ENCODE results near the gene CSF1R. TPM values are rescaled to one million over a fixed set of nuclear protein-coding genes. Genes with fewer than 3 reads are reported as not detected.

The CSF1R gene
- 10 to 100 TPM; 13.6 to 15.1 (median 13.8) TPM for polyA plus RNA-seq (ENCODE audit: insufficient read length in 3 of 3)

DNA sequence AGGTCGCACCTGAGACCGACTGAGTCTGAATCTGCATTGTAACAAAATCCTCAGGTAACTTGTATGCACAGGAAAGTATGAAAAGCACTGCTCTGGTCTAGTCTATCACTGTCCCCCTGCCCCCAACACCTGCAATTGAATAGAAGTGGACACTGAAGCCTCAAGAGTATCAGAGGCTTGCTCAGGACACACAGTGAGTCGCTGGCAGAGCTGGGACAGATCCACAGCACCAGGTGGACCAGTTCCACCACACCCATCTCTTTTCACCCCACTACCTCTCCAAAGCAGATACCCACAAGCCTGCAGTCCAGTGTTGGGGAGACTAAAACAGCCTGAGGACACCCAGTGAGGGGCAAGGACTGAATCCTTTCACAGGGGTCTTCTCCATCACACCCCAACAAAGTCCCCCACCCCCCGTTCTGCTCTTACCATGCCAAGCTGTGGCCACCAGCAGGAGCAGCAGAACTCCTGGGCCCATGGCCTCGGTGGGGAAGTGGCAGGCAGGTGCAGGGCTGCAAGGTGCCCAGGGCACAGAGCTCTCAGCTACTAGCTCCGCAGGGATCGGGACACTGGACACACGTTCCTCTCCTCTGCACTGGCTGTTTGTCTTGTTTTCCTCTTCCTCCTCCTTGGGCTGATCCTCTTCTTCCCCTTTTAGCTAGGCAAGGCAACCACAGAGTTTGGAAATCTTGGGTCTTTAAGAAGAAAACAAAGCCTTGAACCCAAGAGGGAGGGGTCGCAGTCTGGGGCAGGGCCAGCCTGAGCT, at the start of gene CSF1R:
Gene CSF1R, minus strand, starts transcription at position 605 of the 766 bp plus-strand sequence. Its CDS starts 127 bp downstream, at position 478.
- no peak for DNase-seq (ENCODE audit: low read depth in 3 of 3, low spot score in 2 of 3)

DNA sequence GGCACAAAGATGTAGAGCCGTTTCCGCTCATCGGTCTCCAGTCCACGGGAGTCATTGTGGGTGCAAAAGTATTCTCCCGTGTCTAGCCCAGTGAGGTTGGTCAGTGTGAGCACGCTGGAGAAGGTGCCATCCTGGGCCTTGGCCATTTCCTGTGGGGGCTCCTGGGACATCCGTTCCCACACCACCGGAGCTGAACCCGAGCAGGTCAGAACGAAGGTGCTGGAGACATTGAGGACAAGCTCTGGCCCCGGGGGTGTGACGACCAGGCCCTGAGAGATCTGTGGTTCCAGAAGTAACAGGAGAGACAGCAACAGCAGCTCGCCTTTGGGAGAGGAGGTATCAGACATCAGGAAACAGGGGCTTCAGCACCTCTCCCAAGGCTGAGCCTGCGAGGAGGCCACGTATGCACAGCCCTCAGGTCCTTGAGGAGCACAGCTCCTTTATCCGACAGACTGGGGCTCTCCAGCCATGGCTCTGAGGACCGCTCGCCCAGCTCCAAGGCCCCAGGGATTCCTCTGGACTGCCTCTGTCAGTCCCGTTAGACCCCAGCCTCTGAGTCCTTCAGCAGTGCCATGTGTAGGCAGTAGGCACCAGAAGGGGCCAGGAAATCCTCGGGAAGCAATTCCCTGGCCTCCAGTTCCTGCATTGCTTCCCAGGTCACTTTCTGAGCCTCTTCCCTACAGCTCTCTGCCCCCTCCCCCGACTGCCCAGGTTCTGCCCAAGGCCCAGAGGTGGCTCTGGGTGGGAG, 49.4 kb upstream of the CSF1R start:
- DNase-seq (ENCODE audit: low read depth in 3 of 3, low spot score in 2 of 3), result no peak

DNA sequence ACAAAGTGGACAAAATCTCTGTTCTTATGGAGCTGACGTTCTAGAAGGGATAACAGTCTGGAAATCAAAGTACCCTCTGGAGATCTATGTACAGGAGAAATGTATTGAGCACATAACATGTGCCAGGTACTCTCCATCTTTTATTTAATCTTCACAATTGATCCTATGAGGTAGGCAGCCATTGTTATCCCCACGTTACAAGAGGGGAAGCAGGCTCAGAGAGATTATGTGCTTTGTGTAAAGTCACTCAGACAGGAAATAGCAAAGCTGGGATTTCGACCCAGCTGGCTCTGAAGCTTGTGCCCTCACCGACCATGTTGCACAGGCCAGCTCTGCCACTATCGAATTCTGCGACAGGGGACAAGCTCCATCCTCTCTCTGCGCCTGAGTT, 47.8 kb upstream of the CSF1R start:
- no peak for DNase-seq (ENCODE audit: low read depth in 3 of 3, low spot score in 2 of 3)

DNA sequence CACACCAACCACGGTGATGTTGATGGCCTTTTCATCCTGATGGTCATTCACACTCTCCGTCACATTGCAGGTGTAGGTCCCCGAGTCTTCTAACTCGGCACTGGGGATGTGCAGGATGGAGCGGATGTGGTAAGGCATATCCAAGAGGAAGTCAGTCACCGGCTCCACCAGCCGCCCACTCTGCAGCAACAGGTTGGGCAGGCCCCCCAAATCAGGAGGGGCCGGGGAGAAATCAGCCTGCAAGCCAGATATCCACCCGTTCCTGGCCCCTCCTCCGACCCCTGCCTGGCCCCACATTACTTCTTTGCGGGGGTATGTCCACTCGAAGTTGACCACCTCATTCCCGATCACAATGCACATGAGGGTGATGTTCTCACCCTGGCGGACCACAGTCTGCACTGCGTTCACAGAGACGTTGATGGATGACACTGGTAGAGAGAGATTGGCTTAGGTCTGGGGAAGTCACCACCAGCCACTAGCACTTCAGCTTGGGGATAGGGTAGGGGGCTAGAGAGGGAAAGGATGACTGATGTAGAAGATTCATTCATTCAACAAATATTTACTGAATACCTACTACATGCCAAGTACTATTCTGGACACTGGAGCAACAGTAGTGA, 47.3 kb upstream of the CSF1R start:
- DNase-seq (ENCODE audit: low read depth in 3 of 3, low spot score in 2 of 3), result no peak

DNA sequence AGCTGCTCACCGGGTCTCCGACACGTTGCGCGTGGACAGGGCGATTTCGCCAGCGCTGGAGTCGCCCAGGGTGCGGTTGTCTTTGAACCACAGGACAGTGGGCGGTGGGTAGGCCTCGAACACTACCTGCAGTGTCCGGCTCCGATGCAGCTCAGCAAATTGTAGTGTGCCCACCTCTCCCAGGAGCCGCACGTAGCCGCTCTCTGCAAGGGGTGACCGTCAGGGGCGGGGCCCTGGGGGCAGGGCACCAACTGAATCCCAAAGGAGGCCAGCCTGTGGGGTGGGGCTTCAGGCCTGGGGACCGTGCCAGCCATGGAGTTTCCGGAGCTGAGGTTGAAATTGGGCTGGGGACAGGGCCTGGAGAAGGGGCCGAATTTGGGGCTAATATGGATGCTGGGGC, 46.4 kb upstream of the CSF1R start:
- DNase-seq (ENCODE audit: low read depth in 3 of 3, low spot score in 2 of 3), result no peak

DNA sequence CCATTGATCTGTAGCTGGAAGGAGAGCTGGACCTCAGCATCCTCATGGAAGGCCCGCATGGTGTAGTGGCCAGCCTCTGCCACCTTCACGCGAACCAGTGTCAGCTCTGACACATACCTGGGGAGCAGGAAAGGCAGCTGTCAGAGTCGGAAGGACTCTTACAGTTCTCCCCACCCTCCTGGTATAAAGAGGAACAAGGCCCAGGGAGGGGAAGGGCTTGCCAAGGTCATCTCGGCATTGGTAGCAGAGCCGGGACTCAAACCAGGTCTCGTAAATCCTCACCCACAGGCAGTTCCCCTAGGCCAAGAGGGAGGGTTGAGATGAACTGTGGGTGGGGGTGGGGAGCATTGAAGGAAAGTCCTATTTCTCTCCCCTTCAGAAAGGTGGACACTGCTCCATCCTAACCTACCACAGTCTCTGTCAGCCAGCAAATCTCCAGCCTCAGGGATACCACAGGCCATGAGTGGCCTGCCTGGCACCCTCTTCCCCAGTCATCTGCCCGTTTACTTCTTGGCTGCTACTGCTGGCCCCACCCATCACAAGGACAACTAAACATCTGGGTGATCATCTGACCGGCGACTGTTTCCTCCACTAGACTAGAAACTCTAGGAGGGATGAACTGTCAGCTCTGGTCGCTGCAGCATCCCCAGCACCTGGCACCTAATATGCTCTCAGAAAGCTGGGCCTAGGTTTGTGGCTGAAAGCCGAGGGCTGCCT, 45.8 kb upstream of the CSF1R start:
- DNase-seq (ENCODE audit: low read depth in 3 of 3, low spot score in 2 of 3), result no peak

DNA sequence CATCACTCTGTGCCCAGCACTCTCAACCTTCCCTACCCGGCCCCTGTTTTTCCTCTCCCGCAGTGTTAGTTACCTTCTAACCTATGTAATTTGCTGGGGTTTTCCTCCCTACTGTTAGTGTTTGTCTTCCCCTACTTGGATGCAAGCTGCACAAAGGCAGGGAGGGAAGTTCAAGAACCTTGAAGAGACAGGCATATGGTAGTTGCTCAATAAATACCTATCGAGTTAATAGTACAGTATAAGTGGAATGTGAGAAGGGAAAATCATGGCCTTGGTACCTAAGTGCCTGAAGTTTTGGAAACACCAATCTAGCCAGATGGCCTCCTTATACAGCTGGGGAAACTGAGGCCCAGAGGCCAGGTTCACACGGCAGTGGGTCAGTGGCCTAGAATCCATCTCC, 45.1 kb upstream of the CSF1R start:
- no peak for DNase-seq (ENCODE audit: low read depth in 3 of 3, low spot score in 2 of 3)

DNA sequence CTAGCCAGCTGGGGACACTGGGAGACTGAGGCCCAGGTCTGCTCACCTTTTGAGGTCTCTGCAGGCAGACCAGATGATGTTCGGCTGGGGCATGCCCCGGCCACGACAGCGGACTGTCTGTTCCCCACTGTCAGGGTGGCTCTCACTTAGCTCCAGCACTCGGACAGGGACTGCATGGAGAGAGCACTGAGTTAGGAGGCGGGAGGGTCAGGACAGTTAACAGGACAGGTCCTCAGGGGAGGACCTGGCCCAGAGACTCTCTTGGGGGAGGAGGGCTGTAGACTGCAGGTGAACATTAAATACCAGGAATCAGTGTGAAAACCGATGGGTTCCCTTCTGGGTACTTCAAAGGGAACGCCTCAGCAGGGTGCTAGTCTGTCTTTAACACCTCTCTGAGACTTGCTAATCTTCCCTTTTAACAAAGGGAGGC, 44.2 kb upstream of the CSF1R start:
- DNase-seq (ENCODE audit: low read depth in 3 of 3, low spot score in 2 of 3), result no peak

DNA sequence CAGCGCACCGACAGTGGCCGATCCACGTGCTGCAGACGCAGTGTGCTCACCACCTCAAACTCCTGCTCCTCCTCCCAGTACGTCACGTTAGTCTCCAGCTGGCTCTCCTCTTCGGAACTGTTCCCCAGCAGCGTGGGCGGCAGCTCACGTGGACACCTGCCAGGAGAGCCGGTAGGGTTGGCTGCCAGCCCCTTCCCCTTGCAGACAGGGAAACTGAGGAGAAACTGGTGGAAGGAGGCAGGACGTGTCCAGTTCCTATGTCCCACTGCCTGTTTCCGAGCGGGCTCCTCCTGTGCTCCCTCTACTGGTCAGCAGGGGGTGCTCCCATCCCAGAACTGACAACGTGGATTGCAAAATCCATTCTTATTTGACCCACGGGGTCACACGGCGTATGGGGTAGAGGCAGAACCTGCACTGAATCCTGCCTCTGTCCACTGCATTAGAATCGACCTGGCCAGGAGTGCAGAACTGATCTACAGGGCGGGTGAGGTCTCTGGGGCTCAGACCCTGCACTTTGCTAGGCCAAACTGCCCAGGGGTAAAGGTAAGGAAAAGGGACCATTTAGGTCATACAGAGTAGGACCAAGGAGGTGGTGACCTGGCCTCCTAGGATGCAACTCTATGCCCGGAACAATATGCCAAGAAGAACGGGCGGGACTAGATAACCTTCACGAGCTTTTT, 43.6 kb upstream of the CSF1R start:
- no peak for DNase-seq (ENCODE audit: low read depth in 3 of 3, low spot score in 2 of 3)

DNA sequence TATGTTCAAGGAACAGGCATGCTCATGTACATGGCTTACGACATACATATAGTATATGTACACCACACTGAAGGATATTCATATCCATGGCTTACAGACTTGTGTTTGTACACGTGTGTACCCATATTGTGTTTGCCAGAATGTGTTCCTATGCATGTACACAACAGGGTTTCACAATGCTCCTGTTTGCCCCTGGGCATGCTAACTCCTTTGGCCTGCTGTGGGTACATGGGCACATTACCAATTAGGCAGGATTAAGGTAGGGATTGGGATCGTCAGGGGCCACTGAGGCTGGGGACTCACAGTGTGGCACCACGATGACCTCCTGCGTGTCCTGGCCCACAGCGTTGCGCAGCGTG, 43.1 kb upstream of the CSF1R start:
- DNase-seq (ENCODE audit: low read depth in 3 of 3, low spot score in 2 of 3), result no peak

DNA sequence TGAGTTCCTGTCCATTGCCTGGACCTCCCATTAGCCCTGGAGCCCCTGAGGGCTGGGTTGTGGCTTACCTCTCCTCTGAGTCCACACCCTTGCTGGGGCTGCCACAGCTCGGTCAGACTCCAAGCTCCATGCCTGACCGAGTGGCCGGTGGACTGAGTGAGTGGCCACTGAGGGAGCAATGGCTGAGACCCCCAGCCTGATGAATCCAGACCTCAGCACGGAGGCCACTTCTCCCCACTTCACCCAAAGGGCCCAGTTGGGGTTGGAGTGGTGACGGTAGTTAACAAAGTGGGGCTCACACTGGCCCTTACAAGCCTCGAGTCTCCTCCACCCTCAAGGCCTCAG, 40.5 kb upstream of the CSF1R start:
- DNase-seq (ENCODE audit: low read depth in 3 of 3, low spot score in 2 of 3), result no peak

DNA sequence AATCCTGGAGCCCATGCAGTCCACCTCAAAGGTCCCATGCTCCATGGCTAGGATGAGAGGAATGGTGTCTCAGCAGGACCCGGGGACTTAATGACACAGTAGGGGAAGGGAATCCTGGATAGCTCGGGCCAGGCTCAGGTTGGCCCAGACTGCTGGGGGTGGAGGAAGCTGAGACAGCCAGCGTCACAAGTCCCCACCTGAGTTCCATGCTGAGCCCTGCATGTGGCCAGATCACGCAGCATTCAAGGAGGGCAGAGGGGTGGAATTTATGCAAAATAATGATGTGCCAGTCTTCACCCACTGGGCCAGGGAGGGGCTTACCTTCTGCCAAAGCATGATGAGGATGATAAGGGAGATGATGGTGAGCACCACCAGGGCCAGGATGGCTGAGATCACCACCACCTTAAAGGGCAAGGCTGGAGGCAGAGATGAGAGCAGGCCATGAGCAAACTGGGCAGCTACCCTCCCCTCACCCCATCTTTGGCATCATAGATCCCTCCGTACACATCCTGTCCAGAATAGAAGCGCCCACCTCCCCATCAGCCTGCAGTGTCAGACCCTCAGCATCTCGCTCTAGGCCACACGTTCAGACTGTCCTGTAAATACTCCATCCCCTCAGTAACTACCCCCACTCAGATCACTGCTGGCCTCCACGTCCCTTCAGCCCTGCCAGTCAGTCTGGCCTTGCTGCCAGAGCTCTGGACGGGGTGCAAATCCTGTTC, 40.0 kb upstream of the CSF1R start:
- no peak for DNase-seq (ENCODE audit: low read depth in 3 of 3, low spot score in 2 of 3)

DNA sequence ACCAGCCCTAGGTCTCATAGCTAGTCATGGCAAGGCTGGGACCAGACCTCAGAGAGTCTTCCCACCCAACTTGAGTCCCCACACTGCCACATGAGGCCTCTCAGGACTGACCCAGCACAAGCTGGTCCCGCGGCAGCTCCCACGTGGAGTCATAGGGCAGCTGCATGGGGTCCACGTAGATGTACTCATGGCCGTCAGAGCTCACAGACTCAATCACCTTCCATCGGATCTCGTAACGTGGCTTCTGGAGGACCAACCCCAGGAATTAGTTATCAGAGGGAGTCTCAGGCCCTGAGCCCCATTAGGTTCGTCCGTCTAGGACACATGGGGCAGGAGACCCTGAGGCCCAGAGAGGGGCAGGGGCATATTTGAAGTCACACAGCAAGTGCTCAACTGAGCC, 39.0 kb upstream of the CSF1R start:
- DNase-seq (ENCODE audit: low read depth in 3 of 3, low spot score in 2 of 3), result no peak

DNA sequence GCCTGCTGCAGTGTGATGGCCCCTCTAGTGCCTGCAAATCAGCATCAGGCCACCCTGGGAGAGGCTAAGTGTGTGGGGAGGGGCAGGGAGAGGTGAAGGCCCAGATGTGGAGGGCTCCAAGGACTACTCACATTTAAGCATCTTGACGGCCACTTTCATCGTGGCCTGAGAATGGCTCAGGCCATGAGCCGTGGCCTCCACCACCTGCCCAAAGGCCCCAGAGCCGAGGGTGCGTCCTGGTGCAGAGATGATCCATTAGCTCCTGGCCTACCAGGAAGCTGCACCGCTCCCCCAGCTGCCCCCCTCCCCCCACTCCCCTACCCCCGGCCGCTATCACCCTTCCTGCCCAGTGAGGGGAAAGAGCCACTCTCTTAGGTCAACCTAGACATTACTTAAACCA, 38.2 kb upstream of the CSF1R start:
- DNase-seq (ENCODE audit: low read depth in 3 of 3, low spot score in 2 of 3), result no peak

DNA sequence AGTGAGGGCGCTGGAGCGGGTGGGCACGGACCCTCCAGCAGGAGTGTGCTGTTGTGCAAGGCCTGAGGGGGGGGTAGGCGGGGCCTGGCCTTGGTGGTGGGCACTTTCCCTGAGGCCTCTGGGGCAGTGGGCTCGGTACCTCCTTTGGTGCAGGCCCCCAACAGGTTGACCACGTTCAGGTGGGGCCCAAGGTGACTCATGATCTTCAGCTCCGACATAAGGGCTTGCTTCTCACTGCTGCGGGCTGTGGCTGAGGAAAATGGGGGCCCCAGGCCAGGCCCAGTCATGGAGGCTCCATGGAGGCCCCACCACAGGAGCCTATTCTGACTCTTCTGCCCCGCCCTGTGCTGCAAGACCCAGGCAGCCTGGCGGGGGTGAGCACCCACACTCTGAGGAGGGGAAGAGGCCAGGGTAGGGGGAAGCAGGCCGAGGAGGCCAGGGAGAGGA, 37.8 kb upstream of the CSF1R start:
- DNase-seq (ENCODE audit: low read depth in 3 of 3, low spot score in 2 of 3), result no peak

DNA sequence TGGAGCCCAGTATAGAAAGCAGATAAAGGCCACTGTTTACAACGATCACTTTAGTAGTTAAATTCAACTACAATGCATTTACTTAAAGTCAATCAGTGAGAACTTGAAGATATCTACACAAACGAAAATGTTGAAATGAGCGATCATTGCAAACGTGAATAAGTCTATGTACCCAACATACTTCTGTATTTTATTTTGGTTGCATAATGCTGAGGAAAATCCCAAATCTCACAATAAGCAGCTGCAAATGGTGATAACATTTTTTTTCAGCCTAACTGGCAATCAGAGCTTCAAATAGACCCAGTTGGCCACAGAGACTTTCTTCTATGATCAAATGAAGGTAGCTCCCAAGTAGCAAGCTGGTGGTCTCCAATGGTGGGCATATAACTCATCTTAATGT, 37.2 kb upstream of the CSF1R start:
- no peak for DNase-seq (ENCODE audit: low read depth in 3 of 3, low spot score in 2 of 3)

DNA sequence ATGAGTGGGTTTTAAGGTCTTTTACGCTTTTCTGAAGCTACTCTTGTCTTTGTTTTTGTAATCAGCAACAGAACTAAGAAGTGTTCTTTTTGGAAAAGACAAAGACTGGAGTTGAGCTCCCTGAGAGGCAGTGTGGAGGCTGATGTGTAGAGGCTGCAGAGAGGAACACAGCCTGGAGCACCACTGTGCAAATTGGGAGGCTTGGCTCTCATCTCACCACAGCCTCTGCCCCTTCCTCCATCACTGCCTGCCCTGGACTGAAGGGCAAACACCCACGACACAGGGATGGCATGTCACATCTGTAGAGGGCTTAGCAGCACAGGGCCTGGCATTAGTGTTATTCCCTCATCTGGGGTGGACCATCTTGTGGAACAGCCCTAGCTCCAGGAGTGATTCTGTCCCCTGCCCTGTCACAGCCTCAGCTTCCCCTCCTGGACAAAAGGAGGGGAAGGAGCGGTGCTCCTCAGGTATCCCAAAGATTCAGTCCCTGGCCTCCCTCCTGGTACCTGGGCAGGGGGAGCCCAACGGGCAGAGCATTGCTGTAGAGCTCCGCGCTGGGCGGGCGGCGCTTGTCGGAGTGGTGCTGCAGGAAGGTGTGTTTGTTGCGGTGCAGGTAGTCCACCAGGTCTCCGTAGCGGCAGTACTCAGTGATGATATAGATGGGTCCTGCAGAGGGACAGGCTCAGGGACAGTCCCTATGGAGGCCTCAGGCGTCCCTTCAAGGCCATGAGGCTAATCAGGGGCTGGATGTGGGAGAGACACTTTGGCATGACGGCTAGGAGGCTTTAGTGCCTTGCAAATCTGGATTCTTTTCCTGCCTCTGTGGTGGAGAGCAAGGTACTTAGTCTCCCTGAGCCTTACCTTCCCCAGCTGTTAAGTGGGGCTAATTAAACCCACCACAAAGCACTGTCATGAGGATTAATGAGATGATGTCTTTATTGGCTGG, 36.5 kb upstream of the CSF1R start:
- no peak for DNase-seq (ENCODE audit: low read depth in 3 of 3, low spot score in 2 of 3)

DNA sequence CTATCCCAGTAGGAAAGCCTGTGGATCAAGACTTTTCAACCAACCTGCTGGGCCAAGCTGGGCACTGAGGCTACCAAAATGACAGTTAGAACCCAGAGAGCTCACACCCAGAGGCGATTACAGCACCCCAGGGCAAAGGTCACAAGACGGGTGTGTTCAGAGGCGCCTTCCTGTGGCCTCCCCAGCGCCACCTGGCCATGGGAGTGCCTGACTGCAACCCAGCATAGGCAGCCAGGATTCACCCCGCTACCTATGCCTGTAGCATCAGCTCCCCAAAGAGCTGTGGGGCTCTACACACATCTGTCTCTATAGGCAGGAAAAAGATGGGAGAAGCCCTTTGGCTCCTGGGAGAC, 35.8 kb upstream of the CSF1R start:
- no peak for DNase-seq (ENCODE audit: low read depth in 3 of 3, low spot score in 2 of 3)
